ENCODE data around the gene RGS7BP. TPM values are rescaled to one million over a fixed set of nuclear protein-coding genes. Genes with fewer than 3 reads are reported as not detected.

Gene RGS7BP
- polyA plus RNA-seq, 3 donors = not detected

- Histone ChIP-seq H3K36me3 (replicated peaks in 1 of 2; ENCODE audit: control insufficient read depth in 1 of 2, insufficient read depth in 2 of 2, low read length in 2 of 2) (no peaks in the 10 kb centered on the region), H3K4me2 (replicated peaks; ENCODE audit: extremely low read depth, low read length, poor library complexity, severe bottlenecking) (no peak overlapping the region), H3K27me3 (ENCODE audit: control insufficient read depth in 2 of 2, insufficient read depth in 2 of 2, low read length in 2 of 2) (no peaks in the 10 kb centered on the region), H2AFZ (ENCODE audit: insufficient read depth, low read depth, low read length, poor library complexity, severe bottlenecking) (no peak overlapping the region), H4K20me1 (ENCODE audit: insufficient read depth, low read length) (no peaks in the 10 kb centered on the region), H3K4me3 (replicated peaks in 1 of 3; ENCODE audit: low read depth in 2 of 3, low read length in 3 of 3) (no peak overlapping the region), H3K79me2 (ENCODE audit: insufficient read depth, low read length) (no peaks in the 10 kb centered on the region), H3K4me1 (ENCODE audit: control insufficient read depth in 1 of 2, insufficient read depth in 2 of 2, low read length in 2 of 2) (no peaks in the 10 kb centered on the region), H3K9ac (ENCODE audit: insufficient read depth, low read length, poor library complexity, severe bottlenecking) (no peak overlapping the region), H3K9me3 (replicated peaks in 1 of 2; ENCODE audit: control insufficient read depth in 1 of 2, insufficient read depth in 1 of 2, low read length in 2 of 2) (no peaks in the 10 kb centered on the region), H3K27ac (ENCODE audit: low read depth in 1 of 2, low read length in 2 of 2) (no peak overlapping the region)
- Mint-ChIP-seq H3K9me3 (peaks cover 0 to 3% (median 0%) of the 10 kb centered on the region in 7 donors), H3K27ac (no peak overlapping the region), H3K36me3 (no peaks in the 10 kb centered on the region), H3K27me3 (ENCODE audit: low read depth in 3 of 3) (peaks cover 2 to 4% (median 2%) of the 10 kb centered on the region in 3 donors), H3K4me1 (no peaks in the 10 kb centered on the region), H3K4me3 (no peak overlapping the region)
- DNase-seq = no peak
- TF ChIP-seq, protein P1, sequence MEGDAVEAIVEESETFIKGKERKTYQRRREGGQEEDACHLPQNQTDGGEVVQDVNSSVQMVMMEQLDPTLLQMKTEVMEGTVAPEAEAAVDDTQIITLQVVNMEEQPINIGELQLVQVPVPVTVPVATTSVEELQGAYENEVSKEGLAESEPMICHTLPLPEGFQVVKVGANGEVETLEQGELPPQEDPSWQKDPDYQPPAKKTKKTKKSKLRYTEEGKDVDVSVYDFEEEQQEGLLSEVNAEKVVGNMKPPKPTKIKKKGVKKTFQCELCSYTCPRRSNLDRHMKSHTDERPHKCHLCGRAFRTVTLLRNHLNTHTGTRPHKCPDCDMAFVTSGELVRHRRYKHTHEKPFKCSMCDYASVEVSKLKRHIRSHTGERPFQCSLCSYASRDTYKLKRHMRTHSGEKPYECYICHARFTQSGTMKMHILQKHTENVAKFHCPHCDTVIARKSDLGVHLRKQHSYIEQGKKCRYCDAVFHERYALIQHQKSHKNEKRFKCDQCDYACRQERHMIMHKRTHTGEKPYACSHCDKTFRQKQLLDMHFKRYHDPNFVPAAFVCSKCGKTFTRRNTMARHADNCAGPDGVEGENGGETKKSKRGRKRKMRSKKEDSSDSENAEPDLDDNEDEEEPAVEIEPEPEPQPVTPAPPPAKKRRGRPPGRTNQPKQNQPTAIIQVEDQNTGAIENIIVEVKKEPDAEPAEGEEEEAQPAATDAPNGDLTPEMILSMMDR (IDR thresholded peaks at IDR 0.05) = no peak
- intact Hi-C loops (cut with micrococcal nuclease) = no loop called here
Observed at GRCh38 chr5:64587370-64587769, 81.6 kb downstream of the RGS7BP start.

DNA sequence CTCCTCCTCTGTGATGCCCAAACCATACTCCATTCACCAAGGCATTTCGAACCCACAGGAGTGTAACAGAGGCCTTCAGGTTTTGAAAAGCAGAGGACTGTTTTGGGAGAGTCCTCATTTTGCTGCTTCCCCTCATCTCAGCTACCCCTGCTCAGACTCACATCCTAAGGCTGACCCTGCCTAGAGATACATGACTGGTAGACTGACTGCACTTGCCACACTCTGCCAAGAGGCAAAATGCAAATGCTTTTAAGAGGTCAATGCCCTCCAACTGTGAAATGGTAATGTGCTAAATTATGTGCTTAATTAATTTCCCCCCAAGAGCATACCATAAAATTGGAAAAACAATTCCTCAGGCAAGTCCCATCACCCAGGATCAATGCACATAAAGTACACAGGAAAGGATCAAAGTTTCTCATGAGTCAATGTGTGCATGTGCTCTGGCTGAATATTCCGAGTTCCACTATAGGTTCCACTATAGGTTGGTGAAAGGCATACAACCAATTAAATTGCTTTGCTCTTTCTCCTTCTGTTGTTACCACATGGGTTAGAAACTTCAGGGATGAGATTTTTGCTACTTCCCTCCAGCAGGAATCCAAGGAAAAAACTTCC lies 87.0 kb downstream of the RGS7BP start:
- peaks cover 3 to 6% (median 4%) of the 10 kb centered on the region in 3 donors for H3K27me3 Mint-ChIP-seq (ENCODE audit: low read depth in 3 of 3)
- no peaks in the 10 kb centered on the region for H3K4me1 ChIP-seq (ENCODE audit: control insufficient read depth in 1 of 2, insufficient read depth in 2 of 2, low read length in 2 of 2)
- no peak overlapping the region for H3K9ac ChIP-seq (ENCODE audit: insufficient read depth, low read length, poor library complexity, severe bottlenecking)
- H3K9me3 Mint-ChIP-seq = no peaks in the 10 kb centered on the region
- H3K9me3 ChIP-seq (replicated peaks in 1 of 2; ENCODE audit: control insufficient read depth in 1 of 2, insufficient read depth in 1 of 2, low read length in 2 of 2) = no peaks in the 10 kb centered on the region
- H3K27ac Mint-ChIP-seq = no peak overlapping the region
- no peaks in the 10 kb centered on the region for H3K4me1 Mint-ChIP-seq
- H3K36me3 ChIP-seq (replicated peaks in 1 of 2; ENCODE audit: control insufficient read depth in 1 of 2, insufficient read depth in 2 of 2, low read length in 2 of 2) = no peaks in the 10 kb centered on the region
- intact Hi-C loops (cut with micrococcal nuclease) = no loop called here
- H3K4me3 ChIP-seq (replicated peaks in 1 of 3; ENCODE audit: low read depth in 2 of 3, low read length in 3 of 3) = no peak overlapping the region
- no CpG with 5 or more reads among the region's 2 CpGs for WGBS (ENCODE audit: insufficient coverage)
- no peaks in the 10 kb centered on the region for H3K79me2 ChIP-seq (ENCODE audit: insufficient read depth, low read length)
- no peak for DNase-seq
- H3K36me3 Mint-ChIP-seq = no peaks in the 10 kb centered on the region
- H3K27ac ChIP-seq (ENCODE audit: low read depth in 1 of 2, low read length in 2 of 2) = no peak overlapping the region
- no peaks in the 10 kb centered on the region for H4K20me1 ChIP-seq (ENCODE audit: insufficient read depth, low read length)
- no peak overlapping the region for H3K4me3 Mint-ChIP-seq
- no peak overlapping the region for H3K4me2 ChIP-seq (replicated peaks; ENCODE audit: extremely low read depth, low read length, poor library complexity, severe bottlenecking)
- H3K27me3 ChIP-seq (ENCODE audit: control insufficient read depth in 2 of 2, insufficient read depth in 2 of 2, low read length in 2 of 2) = no peaks in the 10 kb centered on the region
- TF ChIP-seq, protein P1 (IDR thresholded peaks at IDR 0.05) = no peak
- H2AFZ ChIP-seq (ENCODE audit: insufficient read depth, low read depth, low read length, poor library complexity, severe bottlenecking) = no peak overlapping the region

Measured in CD14-positive monocyte (primary cell).